GM21515 (cell line): ENCODE results near the gene MFAP4.

ENCODE experiments used
- ATAC-seq: cut with Tn5 transposase; IDR thresholded peaks from one replicate; pipeline ENCODE4 v1.9.1; 2021; ENCODE audit not compliant: unreplicated experiment

Gene MFAP4

DNA sequence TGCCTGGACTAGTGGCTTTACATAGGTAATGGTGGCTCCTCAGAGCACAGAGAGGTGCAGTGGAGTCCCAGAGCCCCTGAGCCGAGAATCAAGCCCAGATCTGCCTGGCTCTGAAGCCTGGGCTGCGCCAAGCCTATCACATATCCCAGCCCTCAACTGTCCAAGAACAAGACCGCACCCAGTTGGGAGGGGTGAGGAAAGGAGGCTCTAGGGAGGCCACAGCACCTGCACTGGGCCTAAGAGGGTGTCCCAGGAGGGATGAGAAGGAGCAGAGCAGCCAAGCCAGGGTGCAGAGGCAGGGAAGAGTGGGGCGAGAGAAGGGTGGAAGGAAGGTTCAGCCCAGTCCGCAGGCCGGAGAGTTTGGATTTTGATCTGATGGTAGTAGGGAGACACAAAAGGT lies 23.1 kb upstream of the MFAP4 start:
- ATAC-seq, result no peak

DNA sequence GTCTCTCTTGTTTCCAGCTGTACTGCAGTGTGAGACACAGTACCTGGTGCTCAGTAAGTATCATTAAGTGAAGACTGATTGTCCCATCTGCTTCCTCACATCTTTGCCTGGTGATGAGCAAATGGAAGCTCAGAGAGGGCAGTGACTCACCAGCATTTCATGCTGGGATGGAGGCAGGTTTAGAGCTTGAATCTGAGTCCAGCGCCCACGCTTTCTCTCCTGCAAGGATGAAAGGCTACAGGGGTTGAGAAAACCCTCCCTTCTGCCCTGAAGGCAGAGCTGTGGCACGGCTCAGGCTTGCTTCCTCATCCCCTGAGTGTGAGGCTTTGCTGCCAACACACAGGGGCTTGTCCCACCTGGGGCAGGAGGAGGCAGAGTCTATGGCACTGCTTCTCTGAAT lies 22.5 kb upstream of the MFAP4 start:
- ATAC-seq, result no peak

- no peak for ATAC-seq
These were observed 22.1 kb upstream of the MFAP4 start for GRCh38 chr17:19409066-19409465.

- no peak for ATAC-seq
These were observed 21.3 kb upstream of the MFAP4 start for GRCh38 chr17:19408346-19408710.

DNA sequence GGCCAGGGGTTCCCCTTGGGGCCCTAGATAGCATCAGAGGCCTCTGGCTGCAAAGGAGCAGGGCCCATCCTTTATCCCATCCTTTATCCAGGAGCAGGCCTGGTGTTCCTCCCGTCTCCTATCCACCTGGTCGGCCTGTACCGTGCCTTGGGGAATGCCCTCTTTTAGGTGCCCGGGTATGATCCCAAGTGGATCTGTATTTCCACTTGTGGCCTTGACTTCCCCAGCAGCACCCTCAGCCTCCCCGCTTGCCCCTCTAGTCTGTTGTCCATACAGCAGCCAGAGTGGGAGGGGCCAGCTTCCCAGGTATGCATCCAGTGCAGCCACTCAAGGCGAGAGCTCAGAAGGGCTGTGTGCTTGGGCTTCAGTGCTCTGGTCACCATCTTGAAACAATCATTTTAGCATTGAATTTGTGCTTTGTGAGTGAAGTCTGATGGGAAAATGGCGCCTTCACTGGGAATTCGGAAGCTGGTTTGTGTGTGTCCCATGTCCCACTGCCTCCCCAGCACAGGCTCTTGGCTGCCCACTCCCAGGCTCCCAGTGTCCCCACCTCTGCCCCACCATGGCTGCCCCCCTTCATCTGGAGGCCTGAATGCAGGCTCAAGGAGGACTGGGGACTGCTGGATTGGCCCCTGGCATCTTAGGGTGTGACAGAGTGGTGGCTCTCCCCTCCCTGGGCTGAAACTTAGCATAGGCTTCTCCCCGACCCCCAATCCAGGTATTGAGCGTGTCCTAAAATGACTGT lies 20.8 kb upstream of the MFAP4 start:
- no peak for ATAC-seq

DNA sequence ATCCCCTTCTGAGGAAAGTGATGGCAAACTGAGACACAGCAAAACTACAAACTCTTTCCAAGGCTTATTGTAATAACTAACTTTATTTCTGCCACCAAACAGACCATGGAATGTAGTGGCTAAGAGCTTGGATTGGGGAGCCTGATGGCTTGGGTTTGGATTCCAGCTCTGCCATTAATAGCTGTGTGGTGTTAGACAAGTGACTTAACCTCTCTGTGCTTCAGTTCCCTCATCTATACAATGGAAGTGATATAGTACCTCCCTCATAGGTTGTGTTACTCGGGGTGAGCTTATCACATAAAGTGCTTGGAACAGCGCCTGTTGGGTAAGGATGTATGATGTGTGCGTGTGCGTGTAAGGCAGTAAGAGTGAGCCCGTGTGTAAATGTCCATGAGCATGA lies 18.1 kb upstream of the MFAP4 start:
- ATAC-seq, result no peak

- ATAC-seq, result no peak
These were observed 17.3 kb upstream of the MFAP4 start for GRCh38 chr17:19404264-19404663.

GRCh38 chr17:19403021-19403420 lies 16.0 kb upstream of the MFAP4 start:
- ATAC-seq, result no peak

DNA sequence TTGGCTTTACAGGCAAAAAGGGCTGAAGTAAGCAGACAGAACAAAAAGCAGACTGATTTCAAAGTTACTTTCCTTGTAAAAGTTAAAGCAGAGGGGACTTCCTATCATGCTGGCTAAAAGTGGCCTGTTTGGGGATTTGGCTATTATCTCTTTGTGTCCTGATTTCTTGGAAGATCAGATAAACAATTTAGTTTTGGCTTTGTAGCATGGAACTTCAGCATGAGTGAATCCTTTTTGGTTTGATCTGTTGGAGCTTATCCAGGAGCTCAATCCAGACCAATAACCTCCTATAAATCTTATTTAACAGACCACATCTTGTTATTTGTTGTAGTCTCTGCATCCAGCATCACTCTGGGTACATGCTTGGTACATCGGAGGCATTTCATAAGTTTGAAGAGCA lies 15.2 kb upstream of the MFAP4 start:
- ATAC-seq, result no peak

DNA sequence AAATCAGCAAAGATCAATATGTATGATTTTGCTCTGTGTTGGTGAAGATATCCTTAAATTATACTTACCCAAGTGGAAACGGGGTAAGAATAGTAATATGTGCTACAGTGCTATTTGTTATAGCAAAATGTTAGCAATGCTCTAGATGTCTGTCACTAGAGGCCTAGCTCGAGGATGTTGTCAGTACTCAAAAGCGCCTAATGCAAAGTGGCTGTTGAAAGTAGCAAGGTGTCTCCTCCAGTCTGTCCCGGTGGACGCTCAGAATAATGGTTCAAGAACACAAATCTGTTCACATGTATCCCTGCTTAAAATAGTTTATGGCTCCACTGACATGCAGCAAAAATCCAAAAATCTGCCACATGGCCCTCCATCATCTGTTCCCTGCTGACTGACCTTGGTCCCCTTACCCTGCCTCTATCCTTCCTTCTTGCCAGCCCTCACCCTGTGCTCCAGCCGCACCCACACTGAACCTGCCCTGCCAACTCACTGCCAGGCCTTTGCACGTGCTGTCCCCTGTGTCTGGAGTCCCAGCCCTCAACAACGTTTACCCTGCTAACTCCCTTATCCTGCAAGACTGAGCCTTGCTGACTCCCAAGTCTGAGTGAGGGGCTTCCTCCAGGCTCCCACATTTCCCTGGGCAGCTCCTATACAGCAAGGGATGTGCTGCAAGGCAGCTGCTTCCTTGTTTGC lies 14.5 kb upstream of the MFAP4 start:
- ATAC-seq, result no peak

DNA sequence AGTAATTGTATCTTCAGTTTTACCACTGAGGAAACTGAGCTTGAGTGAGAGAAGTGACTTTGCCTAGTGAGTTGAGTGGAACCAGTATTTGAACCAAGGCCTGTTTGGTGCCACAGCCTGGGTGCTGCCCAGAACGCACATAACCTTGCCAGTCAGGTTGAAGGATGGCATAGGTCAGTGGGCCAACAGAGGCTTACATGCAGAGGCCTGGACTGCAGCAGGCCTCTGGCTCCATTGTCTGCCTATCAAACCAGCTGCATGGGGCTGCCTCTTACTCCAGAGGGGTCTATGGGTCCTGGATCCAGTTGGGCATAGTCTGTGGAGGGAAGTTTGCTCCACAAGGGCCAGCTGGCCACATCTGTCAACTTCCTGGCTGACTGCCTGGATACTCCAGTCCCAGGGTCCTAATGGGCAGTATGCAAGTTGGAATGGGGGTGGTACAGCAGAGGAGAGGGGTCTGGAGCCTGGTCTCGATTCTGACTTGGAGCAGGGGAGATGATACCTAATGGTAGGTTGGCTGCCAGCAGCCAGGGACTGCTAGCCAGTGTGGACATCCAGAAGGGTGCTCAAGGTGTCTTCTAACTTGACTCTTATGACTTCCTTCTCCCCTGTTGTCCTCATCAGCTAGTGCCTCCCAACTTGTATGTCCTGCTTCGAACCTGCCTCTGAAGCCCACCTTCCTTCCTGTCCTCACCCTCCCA lies 12.9 kb upstream of the MFAP4 start:
- no peak for ATAC-seq

DNA sequence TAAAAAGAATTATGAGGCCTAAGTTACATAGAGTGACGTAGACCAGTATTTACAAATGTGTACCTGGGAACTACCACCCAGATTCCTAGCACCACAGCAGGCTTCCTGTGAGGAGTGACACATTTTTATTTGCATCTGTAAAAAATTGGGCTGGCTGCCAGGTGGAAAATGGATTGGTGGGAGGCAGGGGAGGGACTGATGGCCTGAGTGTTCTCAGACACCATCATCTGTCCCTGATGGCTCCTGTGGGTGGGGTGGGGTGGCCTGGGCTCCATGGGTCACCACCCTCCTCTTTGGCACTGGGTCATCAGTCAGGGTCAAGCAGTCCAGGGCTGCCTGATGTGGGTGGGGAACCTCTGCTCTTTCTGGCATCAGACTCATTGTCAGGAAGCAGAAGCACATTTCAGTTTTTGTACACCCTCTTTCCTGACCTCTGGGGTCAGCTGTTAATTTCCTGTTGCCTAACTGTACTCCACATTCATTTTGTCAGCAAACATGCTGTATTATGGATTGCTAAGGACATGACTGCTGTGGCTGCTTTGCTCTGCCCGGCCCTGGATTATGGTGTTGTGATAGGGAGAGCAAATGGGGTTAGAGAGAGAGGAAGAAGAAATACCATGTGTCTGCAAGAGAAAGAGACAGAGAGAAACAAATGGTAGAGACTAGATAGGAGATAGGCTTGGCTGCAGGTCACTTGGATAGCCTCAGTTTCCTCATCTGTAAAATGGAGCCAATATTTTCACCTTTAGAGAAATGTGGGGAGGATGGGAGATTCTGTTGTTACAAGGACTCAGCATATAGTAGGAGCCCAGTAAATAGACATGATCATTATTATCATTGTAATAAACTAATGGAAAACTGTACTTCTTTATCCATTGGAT lies 11.6 kb upstream of the MFAP4 start:
- ATAC-seq, result no peak

DNA sequence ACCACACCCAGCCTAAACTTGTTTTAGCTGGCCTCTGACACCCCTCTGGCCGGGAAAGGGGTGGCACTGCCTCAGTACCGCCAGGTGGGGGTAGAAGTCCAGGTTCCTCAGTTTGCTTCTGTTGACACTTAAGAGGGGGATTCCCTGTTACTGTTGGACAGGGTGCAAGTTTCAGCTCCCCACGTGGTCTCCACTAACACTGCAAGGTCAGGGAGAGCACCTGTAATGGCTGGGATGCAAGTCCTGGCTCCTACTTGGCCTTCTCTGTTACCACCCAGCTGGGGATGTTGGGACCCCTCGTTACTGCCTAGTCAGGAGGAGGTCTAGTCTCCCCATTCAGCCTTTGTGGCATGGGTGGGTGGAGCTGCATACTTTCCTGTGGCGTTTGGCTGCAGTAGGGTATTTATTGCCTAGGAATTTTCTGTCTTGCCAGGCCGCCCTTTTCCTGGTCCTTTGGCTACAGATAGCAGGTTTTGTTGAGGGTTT lies 10.6 kb upstream of the MFAP4 start:
- ATAC-seq, result no peak

DNA sequence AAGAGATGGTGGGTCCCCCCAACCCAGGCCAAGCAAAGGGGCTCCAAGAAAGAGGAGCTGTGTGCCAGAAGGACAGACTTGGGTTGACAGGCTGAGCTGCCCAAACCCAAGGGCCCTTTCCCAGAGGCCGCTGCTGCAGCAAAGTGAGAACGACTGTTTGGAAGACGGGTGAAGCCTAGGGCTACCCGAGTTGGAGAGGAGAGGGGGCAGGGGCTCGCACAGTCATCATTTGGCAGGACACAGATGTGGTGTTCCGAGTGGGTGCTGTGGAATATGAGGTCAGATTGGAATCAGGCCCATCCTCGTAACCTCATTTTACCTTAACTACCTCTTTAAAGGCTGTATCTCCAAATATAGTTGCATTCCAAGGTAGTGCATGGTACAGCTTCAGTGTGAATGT lies 5.3 kb upstream of the MFAP4 start:
- no peak for ATAC-seq

- ATAC-seq, result no peak
These were observed 4.4 kb upstream of the MFAP4 start for GRCh38 chr17:19391432-19391831.

GRCh38 chr17:19390951-19391350 lies 4.0 kb upstream of the MFAP4 start:
- no peak for ATAC-seq

DNA sequence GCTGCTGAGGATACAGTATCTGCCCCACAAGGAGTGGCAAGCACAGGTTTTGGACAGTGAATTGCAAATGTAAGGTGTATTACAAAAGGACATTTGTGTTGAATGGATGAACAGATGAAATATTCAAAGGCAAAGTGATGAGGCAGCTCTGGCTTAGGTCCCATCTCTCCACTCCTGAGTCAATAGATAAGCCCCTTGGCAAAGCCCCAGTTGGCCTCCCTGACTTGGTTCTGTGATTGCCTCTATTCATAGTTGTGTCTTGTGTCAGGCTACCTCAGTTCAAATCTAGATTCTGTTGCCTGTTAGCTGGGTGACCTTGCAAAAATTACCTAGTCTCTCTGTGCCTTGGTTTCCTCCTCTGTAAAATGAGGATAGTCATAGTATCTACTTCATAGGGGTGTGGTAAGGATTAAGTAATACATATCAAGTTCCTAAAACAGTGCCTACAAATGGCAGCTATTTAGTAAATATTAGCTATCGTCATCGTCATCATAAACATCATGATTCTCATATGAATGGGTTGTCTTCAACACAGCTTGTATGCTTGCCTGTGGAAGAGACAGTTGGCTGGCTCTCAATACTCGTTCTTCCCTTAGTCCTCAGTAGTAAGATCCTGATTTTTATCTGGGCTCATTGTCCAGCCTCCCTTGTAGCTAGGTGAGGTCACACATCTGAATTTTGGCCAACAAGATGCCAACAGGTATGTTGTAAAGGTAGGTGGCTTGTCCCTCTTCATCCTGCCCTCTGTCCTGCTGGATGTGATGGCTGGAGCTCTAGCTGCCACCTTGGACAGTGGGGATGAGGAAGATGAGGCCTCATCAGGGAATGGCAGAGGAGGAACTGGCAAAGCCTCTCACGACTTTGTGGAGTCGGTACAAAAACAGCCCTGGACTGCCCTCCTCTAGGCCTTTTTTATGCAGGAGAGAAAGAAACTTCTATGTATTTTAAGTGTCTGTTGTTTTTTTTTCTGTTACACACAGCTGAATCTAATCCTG lies 2.1 kb upstream of the MFAP4 start:
- no peak for ATAC-seq

DNA sequence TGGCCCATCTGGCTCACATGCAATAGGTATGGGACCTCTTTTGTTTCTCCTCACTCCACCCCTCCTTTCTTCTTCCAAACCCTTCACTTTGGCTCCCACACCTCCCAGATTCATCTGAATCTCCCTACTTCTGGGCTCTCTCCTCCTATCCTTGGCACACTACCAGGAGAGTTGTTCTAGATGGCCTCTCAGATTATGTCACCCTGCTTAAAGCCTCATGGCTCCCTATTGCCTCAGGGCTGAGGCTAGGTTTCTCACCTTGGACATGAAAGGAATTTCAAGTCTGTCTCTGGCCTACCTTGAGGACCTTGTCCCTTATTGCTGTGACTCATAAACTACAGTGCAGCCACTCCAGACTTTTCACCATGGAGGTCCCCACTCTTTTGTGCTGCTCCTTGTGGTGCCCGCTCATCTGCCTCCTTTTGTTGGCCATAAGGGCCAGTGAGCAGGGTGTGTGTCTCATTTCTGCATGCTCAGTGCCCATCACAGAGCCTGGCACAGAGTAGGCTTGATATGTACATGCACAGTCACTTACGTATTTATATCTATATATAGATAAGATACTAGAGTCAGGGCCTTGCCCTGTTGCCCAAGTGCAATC lies 1.0 kb upstream of the MFAP4 start:
- no peak for ATAC-seq
